Sigmoid colon (tissue), 7 donors: ENCODE measurements around the gene PIK3R5. TPM values are rescaled to one million over a fixed set of nuclear protein-coding genes. Genes with fewer than 3 reads are reported as not detected.

Source experiments
- DNase-seq: peaks from one replicate; pipeline ENCODE4 v3.0.0-alpha.2; 2019
- H3K27ac ChIP-seq, 4 donors: fragments of 200-600 bp; sonication (generic); one replicate each; pipeline ENCODE4 v1.5.1; 2016 to 2019; ENCODE audit warnings: mild to moderate bottlenecking in 1 of 4
- H3K27me3 ChIP-seq, 3 donors: fragments of 200-600 bp; sonication (generic); one replicate each; pipeline ENCODE4 v1.5.1; 2019; ENCODE audit warnings: mild to moderate bottlenecking in 1 of 3
- H3K36me3 ChIP-seq, 4 donors: fragments of 200-600 bp; sonication (generic); one replicate each; pipeline ENCODE4 v1.5.1; 2016 to 2019
- H3K4me1 ChIP-seq, 4 donors: fragments of 200-600 bp; sonication (generic); one replicate each; pipeline ENCODE4 v1.5.1; 2017 to 2019
- H3K4me3 ChIP-seq, 4 donors: fragments of 200-600 bp; sonication (generic); one replicate each; pipeline ENCODE4 v1.5.1; 2017 to 2019; ENCODE audit warnings: mild to moderate bottlenecking in 2 of 4, moderate library complexity in 1 of 4
- H3K9me3 ChIP-seq, 4 donors: fragments of 200-600 bp in 3 of 4; sonication (generic) in 3 of 4; one replicate each; pipeline versions ENCODE4 v1.5.1 to v1.6.1; 2013 to 2019
- CTCF ChIP-seq, 4 experiments: fragments of 450-650 bp in 3 of 4; fragments of 200-600 bp in 1 of 4; IDR thresholded peaks; one replicate each; pipeline ENCODE4 v1.5.1; 2016 to 2019; ENCODE audit warnings: antibody characterized with exemption in 4 of 4, mild to moderate bottlenecking in 3 of 4, moderate library complexity in 2 of 4
- EP300 ChIP-seq, 4 donors: sonication (generic); formaldehyde crosslinking; IDR thresholded peaks; one replicate each; pipeline ENCODE4 v1.6.1; 2017; ENCODE audit warnings: antibody characterized with exemption in 4 of 4
- POLR2A ChIP-seq, 2 donors: fragments of 450-650 bp; IDR thresholded peaks; one replicate each; pipeline ENCODE4 v1.6.1; 2016; ENCODE audit warnings: antibody characterized with exemption in 2 of 2, mild to moderate bottlenecking in 2 of 2, moderate library complexity in 2 of 2
- POLR2AphosphoS5 ChIP-seq, 4 donors: sonication (generic); formaldehyde crosslinking; IDR thresholded peaks; one replicate each; pipeline ENCODE4 v1.6.1; 2017; ENCODE audit warnings: antibody characterized with exemption in 4 of 4
- WGBS, 2 donors: extraction: QIAGEN DNeasy Blood & Tissue Kit; methylation state at CpG; one replicate each; pipeline ENCODE4 v1.1.7; 2013; 5-methylcytosine and 5-hydroxymethylcytosine counted together
- intact Hi-C: fragments of 100-400 bp; cut with DNase I; formaldehyde crosslinking; loops from one replicate; pipeline ENCODE4 v1.15.1; 2023
- polyA plus RNA-seq, 3 donors: library from polyadenylated mRNA; stranded (reverse); fragments of 200-250 nt; gene quantifications; one replicate each; pipeline ENCODE4 v1.2.3, GENCODE V29; 2013
- total RNA-seq, 4 donors: library from RNA; depleted of rRNA; stranded (reverse); fragments of >200 nt; gene quantifications; one replicate each; pipeline ENCODE4 v1.1.0, GENCODE V29; 2016
- donor health status: healthy with polysubstance abuse.
- donor health status: Bipolar disorder and iron deficiency.
- donor health status: healthy.

The PIK3R5 gene
- total and polyA plus RNA-seq, 7 donors = 2.4 to 13.6 (median 8.2) TPM

- TF ChIP-seq EP300 (IDR thresholded peaks at IDR 0.05) (no peak), CTCF (IDR thresholded peaks at IDR 0.05) (no peak), POLR2AphosphoS5 (IDR thresholded peaks at IDR 0.05) (no peak), POLR2A (IDR thresholded peaks at IDR 0.05) (no peak)
- intact Hi-C loops = no loop called here
- H3K9me3 ChIP-seq = no peaks in the 10 kb centered on the region
- no peaks in the 10 kb centered on the region for H3K4me1 ChIP-seq
- WGBS, 2 donors = 73 to 78% methylated on average over 11 of the region's 11 CpGs
- no peak for DNase-seq
- H3K4me3 ChIP-seq = no peak overlapping the region
- peaks cover 0 to 15% (median 10%) of the 10 kb centered on the region in 3 donors for H3K27me3 ChIP-seq
- H3K36me3 ChIP-seq = no peaks in the 10 kb centered on the region
- H3K27ac ChIP-seq = no peak overlapping the region
Measured at GRCh38 chr17:8869114-8869815, 96.2 kb downstream of the PIK3R5 start.

- H3K4me1 ChIP-seq = no peaks in the 10 kb centered on the region
- intact Hi-C loops = no loop called here
- no peak overlapping the region for H3K4me3 ChIP-seq
- no peak for DNase-seq
- H3K27ac ChIP-seq = no peak overlapping the region
- peaks cover 0 to 9% (median 4%) of the 10 kb centered on the region in 3 donors for H3K27me3 ChIP-seq
- no peaks in the 10 kb centered on the region for H3K36me3 ChIP-seq
- TF ChIP-seq EP300 (IDR thresholded peaks at IDR 0.05) (no peak), CTCF (IDR thresholded peaks at IDR 0.05) (no peak), POLR2AphosphoS5 (IDR thresholded peaks at IDR 0.05) (no peak), POLR2A (IDR thresholded peaks at IDR 0.05) (no peak)
- no peaks in the 10 kb centered on the region for H3K9me3 ChIP-seq
- WGBS, 2 donors = 73 to 76% methylated on average over 4 of the region's 4 CpGs
Measured at GRCh38 chr17:8868529-8868951, 97.0 kb downstream of the PIK3R5 start.

DNA sequence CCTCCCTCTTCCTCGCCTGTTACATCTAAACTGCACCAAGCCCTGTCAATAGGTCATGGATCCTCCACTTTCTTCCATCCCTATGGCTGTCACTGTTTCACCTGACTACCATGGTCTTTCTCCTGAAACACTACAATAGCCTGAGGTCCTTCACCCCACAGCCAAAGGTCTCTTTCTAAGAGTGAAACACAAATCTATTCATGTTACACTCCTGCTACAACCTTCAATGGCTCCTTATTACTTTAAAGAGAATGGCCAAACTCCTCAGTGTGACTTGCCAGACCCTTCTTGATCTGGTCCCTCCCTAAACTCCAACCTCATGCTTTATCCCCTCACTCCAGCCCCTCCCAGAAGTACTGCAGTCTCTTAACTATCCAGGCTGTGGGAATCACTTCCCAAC, 97.4 kb downstream of the PIK3R5 start:
- Histone ChIP-seq H3K36me3 (no peaks in the 10 kb centered on the region), H3K4me1 (no peaks in the 10 kb centered on the region), H3K9me3 (no peaks in the 10 kb centered on the region), H3K27me3 (peaks cover 0 to 5% (median 0%) of the 10 kb centered on the region in 3 donors), H3K4me3 (no peak overlapping the region), H3K27ac (no peak overlapping the region)
- intact Hi-C loops = no loop called here
- DNase-seq = no peak
- WGBS, 2 donors = 88 to 97% methylated on average over 1 of the region's 1 CpG
- TF ChIP-seq POLR2A (IDR thresholded peaks at IDR 0.05) (no peak), EP300 (IDR thresholded peaks at IDR 0.05) (no peak), POLR2AphosphoS5 (IDR thresholded peaks at IDR 0.05) (no peak), CTCF (IDR thresholded peaks at IDR 0.05) (no peak)

- 40 to 52% methylated on average over 12 of the region's 12 CpGs for WGBS, 2 donors
- Histone ChIP-seq H3K36me3 (no peaks in the 10 kb centered on the region), H3K9me3 (no peaks in the 10 kb centered on the region), H3K4me3 (peak within 1 kb of the TSS in 2 of 4 donors; percentile 19 to 27), H3K27ac (no peak within 1 kb of the TSS), H3K4me1 (no peaks in the 10 kb centered on the region), H3K27me3 (no peaks in the 10 kb centered on the region)
- TF ChIP-seq EP300 (IDR thresholded peaks at IDR 0.05) = no peak
- TF ChIP-seq POLR2A (IDR thresholded peaks at IDR 0.05) = no peak
- TF ChIP-seq CTCF (IDR thresholded peaks at IDR 0.05) = no peak
- intact Hi-C loops = no loop called here
- DNase-seq = no peak
Measured at GRCh38 chr17:8867361-8867981, 98.0 kb downstream of the PIK3R5 start, which contains the start of gene PIK3R6. PIK3R6 (minus strand) TSS chr17:8867674; CDS start chr17:8849794, 17,880 bp downstream.
